Mucosa of descending colon (tissue), 3 donors: ENCODE measurements around the gene KASH5. TPM values are rescaled to one million over a fixed set of nuclear protein-coding genes. Genes with fewer than 3 reads are reported as not detected.

Experiments used
- ATAC-seq: fragments of 200-7000 bp; cut with Tn5 transposase; one replicate; pipeline ENCODE4 v1.9.1; 2020; ENCODE audit warnings: mild to moderate bottlenecking, moderate library complexity
- DNase-seq, 3 donors: peaks; one replicate each; pipeline ENCODE4 v3.0.0-alpha.2; 2020
- H3K36me3 ChIP-seq: fragments of 200-600 bp; one replicate; pipeline ENCODE4 v1.8.0; 2021; ENCODE audit warnings: low read depth, mild to moderate bottlenecking
- H3K4me1 ChIP-seq: fragments of 200-600 bp; one replicate; pipeline ENCODE4 v1.8.0; 2021; ENCODE audit warnings: low read depth, mild to moderate bottlenecking
- H3K4me3 ChIP-seq: fragments of 200-600 bp; one replicate; pipeline ENCODE4 v1.8.0; 2021; ENCODE audit warnings: mild to moderate bottlenecking
- H3K9me3 ChIP-seq: fragments of 200-600 bp; one replicate; pipeline ENCODE4 v1.8.0; 2021; ENCODE audit warnings: mild to moderate bottlenecking
- CTCF ChIP-seq: fragments of 200-600 bp; IDR thresholded peaks from one replicate; pipeline ENCODE4 v1.8.0; 2022; ENCODE audit warnings: antibody characterized with exemption, mild to moderate bottlenecking
- intact Hi-C, 2 donors: fragments of 100-400 bp; cut with DNase I in 1 of 2; cut with micrococcal nuclease in 1 of 2; formaldehyde crosslinking; loops; one replicate each; pipeline versions ENCODE4 v1.11.0 to v1.11.1; 2022; cut with DNase I, micrococcal nuclease
- total RNA-seq, 3 donors: library from RNA; stranded (reverse); fragmentation: NEBNext Ultra II Directional in 2 of 3; extraction: Animal tissue kit (Norgen Biotek cat#: 25700) in 2 of 3; gene quantifications; one replicate each; pipeline versions ENCODE4 v1.2.1 to v1.2.4, GENCODE V29; 2021 to 2023
- donor health status: DM: no; HTN: no; CAD: no; lungs with moderate emphysema.
- donor health status: DM: no; HTN: no; CAD: no.
- donor health status: DM: no; HTN: yes; CAD: no.

KASH5 gene
- total RNA-seq, 3 donors from 2014 or later, result not detected

- intact Hi-C loops, result no loop called here
- DNase-seq, result no peak
- Histone ChIP-seq H3K4me1 (peaks cover 5% of the 10 kb centered on the region), H3K4me3 (no peak overlapping the region), H3K36me3 (no peaks in the 10 kb centered on the region), H3K9me3 (no peaks in the 10 kb centered on the region)
- no peak for TF ChIP-seq CTCF
- ATAC-seq, result no peak
Measured at GRCh38 chr19:49421878-49422202, 33.8 kb downstream of the KASH5 start.

GRCh38 chr19:49422407-49423070 lies 34.5 kb downstream of the KASH5 start:
- no peak for TF ChIP-seq CTCF
- H3K4me3 ChIP-seq, result no peak overlapping the region
- intact Hi-C loops, result no loop called here
- H3K4me1 ChIP-seq, result peaks cover 5% of the 10 kb centered on the region
- H3K36me3 ChIP-seq, result no peaks in the 10 kb centered on the region
- ATAC-seq (peak; percentile 77), DNase-seq (peak in 2 of 3 donors; percentile 29 to 60)
- no peaks in the 10 kb centered on the region for H3K9me3 ChIP-seq

GRCh38 chr19:49423071-49423984 lies 35.3 kb downstream of the KASH5 start, which contains the start of gene PTH2:
Gene PTH2, minus strand, starts transcription at chr19:49423441. Its CDS starts 102 bp downstream, at chr19:49423339.
- Histone ChIP-seq H3K36me3 (no peaks in the 10 kb centered on the region), H3K4me3 (no peak within 1 kb of the TSS), H3K4me1 (peaks cover 9% of the 10 kb centered on the region), H3K9me3 (no peaks in the 10 kb centered on the region)
- ATAC-seq (no peak), DNase-seq (no peak)
- no peak for TF ChIP-seq CTCF
- intact Hi-C loops, result no loop called here

- H3K36me3 ChIP-seq, result no peaks in the 10 kb centered on the region
- ATAC-seq (no peak), DNase-seq (no peak)
- H3K4me3 ChIP-seq, result no peak overlapping the region
- no peak for TF ChIP-seq CTCF
- no peaks in the 10 kb centered on the region for H3K9me3 ChIP-seq
- intact Hi-C loops, result no loop called here
- H3K4me1 ChIP-seq, result peaks cover 10% of the 10 kb centered on the region
Measured at GRCh38 chr19:49423985-49424303, 35.9 kb downstream of the KASH5 start.

GRCh38 chr19:49425178-49425577 lies 37.1 kb downstream of the KASH5 start, which contains the start of gene GFY:
Gene GFY, plus strand, starts transcription at chr19:49425388. Its CDS starts 1,043 bp downstream, at chr19:49426431.
- no peak for DNase-seq
- no peak for ATAC-seq
- TF ChIP-seq CTCF, result no peak
- H3K4me1 ChIP-seq, result peaks cover 10% of the 10 kb centered on the region
- no peaks in the 10 kb centered on the region for H3K36me3 ChIP-seq
- no peak within 1 kb of the TSS for H3K4me3 ChIP-seq
- intact Hi-C loops, result no loop called here
- no peaks in the 10 kb centered on the region for H3K9me3 ChIP-seq
